Right lobe of liver (tissue), 4 donors: ENCODE measurements around the gene KCTD18.

Source experiments
- POLR2A ChIP-seq: fragments of 450-650 bp; IDR thresholded peaks from one replicate; pipeline ENCODE4 v1.6.1; 2017; ENCODE audit warnings: antibody characterized with exemption, mild to moderate bottlenecking
- TF ChIP-seq, protein P1 (sequence below), 4 donors: fragments of 200-600 bp in 3 of 4; fragments of 450-650 bp in 1 of 4; IDR thresholded peaks; one replicate each; pipeline versions ENCODE4 v1.5.1 to v1.8.0; 2016 to 2022; ENCODE audit warnings: antibody characterized with exemption in 4 of 4, mild to moderate bottlenecking in 2 of 4
- donor health status: DM: no; HTN: no; CAD: no.
- donor health status: DM: no; HTN: no; CAD: no.
- donor health status: DM: no; HTN: yes; CAD: no.

GRCh38 chr2:200443916-200444315 lies 66.0 kb downstream of the KCTD18 start:
- TF ChIP-seq, protein P1, sequence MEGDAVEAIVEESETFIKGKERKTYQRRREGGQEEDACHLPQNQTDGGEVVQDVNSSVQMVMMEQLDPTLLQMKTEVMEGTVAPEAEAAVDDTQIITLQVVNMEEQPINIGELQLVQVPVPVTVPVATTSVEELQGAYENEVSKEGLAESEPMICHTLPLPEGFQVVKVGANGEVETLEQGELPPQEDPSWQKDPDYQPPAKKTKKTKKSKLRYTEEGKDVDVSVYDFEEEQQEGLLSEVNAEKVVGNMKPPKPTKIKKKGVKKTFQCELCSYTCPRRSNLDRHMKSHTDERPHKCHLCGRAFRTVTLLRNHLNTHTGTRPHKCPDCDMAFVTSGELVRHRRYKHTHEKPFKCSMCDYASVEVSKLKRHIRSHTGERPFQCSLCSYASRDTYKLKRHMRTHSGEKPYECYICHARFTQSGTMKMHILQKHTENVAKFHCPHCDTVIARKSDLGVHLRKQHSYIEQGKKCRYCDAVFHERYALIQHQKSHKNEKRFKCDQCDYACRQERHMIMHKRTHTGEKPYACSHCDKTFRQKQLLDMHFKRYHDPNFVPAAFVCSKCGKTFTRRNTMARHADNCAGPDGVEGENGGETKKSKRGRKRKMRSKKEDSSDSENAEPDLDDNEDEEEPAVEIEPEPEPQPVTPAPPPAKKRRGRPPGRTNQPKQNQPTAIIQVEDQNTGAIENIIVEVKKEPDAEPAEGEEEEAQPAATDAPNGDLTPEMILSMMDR (IDR thresholded peaks at IDR 0.05) = no peak
- TF ChIP-seq POLR2A = no peak
